Cardiac muscle cell (in vitro differentiated cells and primary cell): Measurements from ENCODE around the gene PTPRF. TPM values are rescaled to one million over a fixed set of nuclear protein-coding genes. Genes with fewer than 3 reads are reported as not detected.

Experiments
- DNase-seq, 2 donors: peaks; one replicate each; pipeline versions ENCODE4 v3.0.0 to v3.0.0-alpha.2; 2010 to 2017; ENCODE audit warnings: low read depth in 1 of 2, low spot score in 1 of 2
- H3K27ac ChIP-seq: fragments of 200-600 bp; sonication (generic); 2 replicates; pipeline ENCODE4 v1.5.1; 2016
- H3K27me3 ChIP-seq: fragments of 200-600 bp; sonication (generic); 2 replicates; pipeline ENCODE4 v1.6.0; 2016; ENCODE audit warnings: control low read depth
- H3K36me3 ChIP-seq: fragments of 200-600 bp; sonication (generic); 2 replicates; pipeline ENCODE4 v1.5.1; 2016; ENCODE audit warnings: control low read depth
- H3K4me1 ChIP-seq: fragments of 200-600 bp; sonication (generic); 2 replicates; pipeline ENCODE4 v1.8.1; 2017; ENCODE audit warnings: low read depth, mild to moderate bottlenecking, mixed run types
- H3K4me3 ChIP-seq: fragments of 200-600 bp; sonication (generic); 2 replicates; pipeline ENCODE4 v1.5.1; 2016; ENCODE audit warnings: mild to moderate bottlenecking
- H3K9me3 ChIP-seq: fragments of 200-600 bp; sonication (generic); 2 replicates; pipeline ENCODE4 v1.5.1; 2017; ENCODE audit warnings: low read depth, mild to moderate bottlenecking, control low read depth
- polyA plus RNA-seq: library from polyadenylated mRNA; unstranded; fragments of >200 nt; fragmentation: Nextera tagmentation; extraction: Ambion mirVana; gene quantifications from 2 replicates; pipeline ENCODE4 v1.2.1, GENCODE V29; 2016
- total RNA-seq: library from RNA; depleted of rRNA; stranded (reverse); fragments of >200 nt; gene quantifications from 2 replicates; pipeline ENCODE4 v1.2.3, GENCODE V29; 2016
- TF ChIP-seq, protein P1 (sequence below): IDR thresholded peaks from 2 replicates; pipeline ENCODE4 v1.5.1; 2012; ENCODE audit warnings: low read depth, mild to moderate bottlenecking, low read length

The PTPRF gene
- total and polyA plus RNA-seq, 2 experiments from 2014 or later, result 44.1 to 72.8 TPM

DNA sequence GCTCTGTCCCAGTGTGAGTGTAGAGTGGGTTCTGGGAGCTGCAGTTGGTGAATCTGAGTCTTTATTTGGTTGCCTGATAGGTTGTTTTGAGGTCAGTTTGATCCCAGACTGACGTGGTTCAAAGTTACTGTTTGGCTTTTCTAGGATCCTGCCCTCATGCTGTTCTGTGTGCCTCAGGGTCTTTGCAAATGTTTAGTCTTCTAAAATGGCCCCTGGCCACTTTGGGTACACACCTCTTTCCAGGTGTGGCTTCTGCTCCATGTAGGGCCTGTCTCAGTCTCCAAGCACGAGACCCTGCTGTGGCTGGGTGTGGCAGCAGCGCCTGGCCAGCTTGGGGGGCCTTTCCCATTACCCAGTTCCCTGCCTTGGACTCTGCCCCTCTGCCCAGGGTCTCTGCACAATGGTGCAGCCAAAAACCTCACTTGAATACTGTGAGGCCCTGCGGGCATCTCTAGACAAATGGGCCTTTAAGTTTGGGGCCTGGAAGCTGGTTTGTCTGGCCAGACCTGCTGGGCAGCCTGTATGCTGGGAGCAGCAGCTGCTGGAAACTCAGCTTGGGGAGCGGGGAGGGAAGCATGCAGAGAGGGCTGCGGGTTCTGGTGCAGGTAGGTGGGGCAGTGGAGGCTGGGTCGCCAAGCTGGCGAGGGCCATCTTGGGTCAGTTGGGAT, 5.6 kb downstream of the PTPRF start:
- Histone ChIP-seq H3K9me3 (no peaks in the 10 kb centered on the region), H3K27me3 (no peaks in the 10 kb centered on the region), H3K4me3 (no peak overlapping the region), H3K27ac (no peak overlapping the region), H3K4me1 (peaks cover 10% of the 10 kb centered on the region), H3K36me3 (no peaks in the 10 kb centered on the region)
- no peak for DNase-seq
- TF ChIP-seq, protein P1, sequence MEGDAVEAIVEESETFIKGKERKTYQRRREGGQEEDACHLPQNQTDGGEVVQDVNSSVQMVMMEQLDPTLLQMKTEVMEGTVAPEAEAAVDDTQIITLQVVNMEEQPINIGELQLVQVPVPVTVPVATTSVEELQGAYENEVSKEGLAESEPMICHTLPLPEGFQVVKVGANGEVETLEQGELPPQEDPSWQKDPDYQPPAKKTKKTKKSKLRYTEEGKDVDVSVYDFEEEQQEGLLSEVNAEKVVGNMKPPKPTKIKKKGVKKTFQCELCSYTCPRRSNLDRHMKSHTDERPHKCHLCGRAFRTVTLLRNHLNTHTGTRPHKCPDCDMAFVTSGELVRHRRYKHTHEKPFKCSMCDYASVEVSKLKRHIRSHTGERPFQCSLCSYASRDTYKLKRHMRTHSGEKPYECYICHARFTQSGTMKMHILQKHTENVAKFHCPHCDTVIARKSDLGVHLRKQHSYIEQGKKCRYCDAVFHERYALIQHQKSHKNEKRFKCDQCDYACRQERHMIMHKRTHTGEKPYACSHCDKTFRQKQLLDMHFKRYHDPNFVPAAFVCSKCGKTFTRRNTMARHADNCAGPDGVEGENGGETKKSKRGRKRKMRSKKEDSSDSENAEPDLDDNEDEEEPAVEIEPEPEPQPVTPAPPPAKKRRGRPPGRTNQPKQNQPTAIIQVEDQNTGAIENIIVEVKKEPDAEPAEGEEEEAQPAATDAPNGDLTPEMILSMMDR, result no peak

GRCh38 chr1:43536864-43537358, 6.2 kb downstream of the PTPRF start:
- Histone ChIP-seq H3K27ac (no peak overlapping the region), H3K36me3 (no peaks in the 10 kb centered on the region), H3K9me3 (no peaks in the 10 kb centered on the region), H3K4me3 (no peak overlapping the region), H3K4me1 (peaks cover 10% of the 10 kb centered on the region), H3K27me3 (no peaks in the 10 kb centered on the region)
- DNase-seq, result no peak
- TF ChIP-seq, protein P1, result no peak

- TF ChIP-seq, protein P1, result no peak
- Histone ChIP-seq H3K4me1 (peaks cover 4% of the 10 kb centered on the region), H3K27me3 (no peaks in the 10 kb centered on the region), H3K9me3 (no peaks in the 10 kb centered on the region), H3K27ac (no peak overlapping the region), H3K36me3 (no peaks in the 10 kb centered on the region), H3K4me3 (no peak overlapping the region)
- no peak for DNase-seq
Measured at GRCh38 chr1:43537423-43538142, 6.9 kb downstream of the PTPRF start.

- H3K27me3 ChIP-seq, result no peaks in the 10 kb centered on the region
- H3K36me3 ChIP-seq, result no peaks in the 10 kb centered on the region
- peaks cover 4% of the 10 kb centered on the region for H3K4me1 ChIP-seq
- no peak for DNase-seq
- no peak overlapping the region for H3K27ac ChIP-seq
- TF ChIP-seq, protein P1, result no peak
- no peak overlapping the region for H3K4me3 ChIP-seq
- H3K9me3 ChIP-seq, result no peaks in the 10 kb centered on the region
Measured at GRCh38 chr1:43538143-43538487, 7.4 kb downstream of the PTPRF start.

DNA sequence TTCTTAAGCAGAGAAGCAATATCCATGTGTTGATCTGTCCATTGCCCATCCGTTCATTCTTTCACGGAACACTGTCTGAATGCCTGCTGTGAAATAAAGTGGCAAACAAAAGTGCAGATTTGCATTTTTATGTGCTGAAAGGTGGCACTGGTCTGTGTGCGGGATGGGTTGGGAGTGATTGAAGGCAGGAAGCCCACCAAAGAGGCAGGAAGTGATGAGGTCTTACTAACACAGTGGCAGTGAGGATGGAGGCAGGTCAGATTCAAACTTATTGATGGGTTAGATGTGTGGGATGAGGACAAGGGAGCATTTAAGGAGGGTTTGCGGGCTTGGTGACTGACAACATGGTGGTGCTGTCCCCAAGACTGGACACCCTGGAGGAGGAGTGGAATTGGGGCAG, 8.3 kb downstream of the PTPRF start:
- H3K27me3 ChIP-seq, result no peaks in the 10 kb centered on the region
- H3K27ac ChIP-seq, result no peak overlapping the region
- H3K4me3 ChIP-seq, result no peak overlapping the region
- DNase-seq, result no peak
- H3K4me1 ChIP-seq, result peaks cover 4% of the 10 kb centered on the region
- H3K9me3 ChIP-seq, result no peaks in the 10 kb centered on the region
- TF ChIP-seq, protein P1, result no peak
- no peaks in the 10 kb centered on the region for H3K36me3 ChIP-seq
